Fibroblast of lung (primary cell): ENCODE measurements around the gene CDK1.

Experiments
- CTCF ChIP-seq, 2 donors: IDR thresholded peaks in 1 of 2; conservative IDR thresholded peaks in 1 of 2; 1 replicate in 1 of 2; 2 replicates in 1 of 2; pipeline ENCODE4 v1.5.1; 2011 to 2012; ENCODE audit warnings: low read length in 2 of 2, control low read depth in 1 of 2, inconsistent platforms in 1 of 2, low read depth in 1 of 2, mild to moderate bottlenecking in 1 of 2
- EZH2 ChIP-seq: IDR thresholded peaks from 2 replicates; pipeline ENCODE4 v1.5.1; 2012; ENCODE audit warnings: low read length, control low read depth, mild to moderate bottlenecking; ENCODE audit errors: missing control alignments

- no peak for TF ChIP-seq CTCF (conservative IDR thresholded peaks at IDR 0.05 in 1 of 2, IDR thresholded peaks at IDR 0.05 in 1 of 2; ENCODE audit: low read depth in 1 of 2, low read length in 2 of 2)
- TF ChIP-seq EZH2 = no peak
These were observed 23.2 kb downstream of the CDK1 start for GRCh38 chr10:60801522-60801921.
